ENCODE measurements around the gene SNED1. TPM values are rescaled to one million over a fixed set of nuclear protein-coding genes. Genes with fewer than 3 reads are reported as not detected.
A peak's percentile ranks its signal among the peaks of the same experiment; 100 is the strongest.

Gene SNED1
- total RNA-seq, 2 donors from 2014 or later = 0.66 to 4.5 TPM

DNA sequence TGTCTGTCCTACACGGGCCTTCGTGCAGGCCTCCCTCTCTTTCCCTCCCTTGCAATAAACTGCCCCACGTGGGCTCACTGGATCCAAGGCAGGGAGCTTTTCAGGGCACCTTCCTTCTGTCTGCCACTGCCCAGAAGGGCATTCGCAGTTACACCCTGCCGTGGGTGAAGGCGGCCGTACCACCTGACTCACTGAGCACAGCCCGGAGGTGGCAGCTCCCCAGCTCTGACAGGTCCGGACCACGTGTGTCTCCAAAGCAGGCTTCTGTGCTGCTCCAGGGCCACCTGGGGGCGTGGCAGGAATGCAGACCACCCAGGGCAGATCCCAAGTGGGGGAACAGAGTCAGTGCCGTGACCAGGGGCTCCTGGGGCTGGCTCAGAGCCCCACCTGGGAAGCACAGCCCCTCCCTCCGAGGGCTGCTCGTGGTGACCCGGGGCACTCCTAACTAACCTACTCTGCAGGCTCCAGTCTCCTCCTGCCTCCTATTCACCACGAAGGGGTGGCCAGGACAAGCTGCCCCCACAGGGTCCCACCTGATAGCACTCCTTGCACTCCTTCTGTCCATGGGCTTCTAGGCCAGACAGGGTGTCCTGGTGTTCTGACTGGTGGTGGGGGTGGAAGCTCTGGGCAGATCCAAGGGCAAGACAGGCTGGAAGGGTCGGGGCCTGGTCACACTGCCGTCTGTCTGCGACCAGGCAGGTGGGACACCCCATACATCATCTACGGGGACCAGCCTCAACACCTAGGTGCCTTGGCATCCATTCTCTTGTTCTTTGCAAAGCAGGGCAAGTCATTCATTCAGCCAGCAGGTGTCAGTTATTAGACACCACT is 9.7 kb downstream of the SNED1 start:
- Mint-ChIP-seq H3K36me3 (ENCODE audit: low read depth) (no peaks in the 10 kb centered on the region), H3K4me3 (no peak overlapping the region), H3K9me3 (peaks cover 33% of the 10 kb centered on the region), H3K4me1 (peaks cover 10% of the 10 kb centered on the region), H3K27me3 (ENCODE audit: insufficient read depth) (peaks cover 9% of the 10 kb centered on the region), H3K27ac (no peak overlapping the region)
- peaks cover 26% of the 10 kb centered on the region for H3K9me3 ChIP-seq (ENCODE audit: control insufficient read depth, low read length)
- WGBS, 2 experiments (ENCODE audit: insufficient coverage in 1 of 2, insufficient read length in 1 of 2) = 84 to 90% methylated on average over 14 to 20 of the region's 20 CpGs
- no peak overlapping the region for H3K4me3 ChIP-seq (ENCODE audit: low read length)
- H3K4me1 ChIP-seq (ENCODE audit: control insufficient read depth, insufficient read depth, low read length) = peaks cover 8% of the 10 kb centered on the region
- peak; percentile 49 for DNase-seq
- no peaks in the 10 kb centered on the region for H3K36me3 ChIP-seq (ENCODE audit: control insufficient read depth, insufficient read depth, low read length)
- TF ChIP-seq, protein P1, sequence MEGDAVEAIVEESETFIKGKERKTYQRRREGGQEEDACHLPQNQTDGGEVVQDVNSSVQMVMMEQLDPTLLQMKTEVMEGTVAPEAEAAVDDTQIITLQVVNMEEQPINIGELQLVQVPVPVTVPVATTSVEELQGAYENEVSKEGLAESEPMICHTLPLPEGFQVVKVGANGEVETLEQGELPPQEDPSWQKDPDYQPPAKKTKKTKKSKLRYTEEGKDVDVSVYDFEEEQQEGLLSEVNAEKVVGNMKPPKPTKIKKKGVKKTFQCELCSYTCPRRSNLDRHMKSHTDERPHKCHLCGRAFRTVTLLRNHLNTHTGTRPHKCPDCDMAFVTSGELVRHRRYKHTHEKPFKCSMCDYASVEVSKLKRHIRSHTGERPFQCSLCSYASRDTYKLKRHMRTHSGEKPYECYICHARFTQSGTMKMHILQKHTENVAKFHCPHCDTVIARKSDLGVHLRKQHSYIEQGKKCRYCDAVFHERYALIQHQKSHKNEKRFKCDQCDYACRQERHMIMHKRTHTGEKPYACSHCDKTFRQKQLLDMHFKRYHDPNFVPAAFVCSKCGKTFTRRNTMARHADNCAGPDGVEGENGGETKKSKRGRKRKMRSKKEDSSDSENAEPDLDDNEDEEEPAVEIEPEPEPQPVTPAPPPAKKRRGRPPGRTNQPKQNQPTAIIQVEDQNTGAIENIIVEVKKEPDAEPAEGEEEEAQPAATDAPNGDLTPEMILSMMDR (conservative IDR thresholded peaks at IDR 0.05) = no peak
- H3K27ac ChIP-seq (ENCODE audit: low read depth, low read length) = no peak overlapping the region
- no peak overlapping the region for H3K9ac ChIP-seq (ENCODE audit: extremely low read depth, low read length, poor library complexity, severe bottlenecking)
- no peaks in the 10 kb centered on the region for H3K27me3 ChIP-seq (ENCODE audit: control insufficient read depth, insufficient read depth, low read length, poor library complexity, severe bottlenecking)

DNA sequence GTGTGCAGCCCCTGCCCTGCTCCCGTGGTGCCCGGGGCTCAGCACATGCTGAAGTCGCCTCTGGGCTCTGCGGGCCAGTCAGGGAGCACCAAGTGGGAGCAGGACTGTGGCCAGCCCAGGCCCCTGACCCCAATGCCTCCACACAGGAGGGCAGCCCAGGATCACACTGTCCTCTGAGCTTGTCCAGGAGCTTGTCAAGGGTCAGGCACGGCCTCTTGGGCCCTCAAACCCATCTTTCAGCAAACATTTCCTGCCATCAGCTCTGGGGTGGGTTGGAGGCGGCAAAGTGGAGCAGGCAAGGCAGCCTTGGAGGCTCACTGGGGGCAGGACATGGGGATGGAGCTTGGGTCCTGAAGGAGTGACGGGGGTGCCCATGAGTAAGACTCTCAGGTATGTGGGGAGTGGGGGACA is 10.3 kb downstream of the SNED1 start:
- H3K4me3 ChIP-seq (ENCODE audit: low read length) = no peak overlapping the region
- H3K9me3 ChIP-seq (ENCODE audit: control insufficient read depth, low read length) = peaks cover 21% of the 10 kb centered on the region
- TF ChIP-seq, protein P1 (conservative IDR thresholded peaks at IDR 0.05) = no peak
- Mint-ChIP-seq H3K4me1 (peaks cover 10% of the 10 kb centered on the region), H3K4me3 (no peak overlapping the region), H3K27ac (no peak overlapping the region), H3K27me3 (ENCODE audit: insufficient read depth) (peaks cover 4% of the 10 kb centered on the region), H3K9me3 (peaks cover 27% of the 10 kb centered on the region), H3K36me3 (ENCODE audit: low read depth) (no peaks in the 10 kb centered on the region)
- WGBS, 2 experiments (ENCODE audit: insufficient coverage in 1 of 2, insufficient read length in 1 of 2) = 89 to 100% methylated on average over 5 to 7 of the region's 7 CpGs
- H3K27me3 ChIP-seq (ENCODE audit: control insufficient read depth, insufficient read depth, low read length, poor library complexity, severe bottlenecking) = no peaks in the 10 kb centered on the region
- H3K27ac ChIP-seq (ENCODE audit: low read depth, low read length) = no peak overlapping the region
- peaks cover 8% of the 10 kb centered on the region for H3K4me1 ChIP-seq (ENCODE audit: control insufficient read depth, insufficient read depth, low read length)
- DNase-seq = peak; percentile 52
- H3K9ac ChIP-seq (ENCODE audit: extremely low read depth, low read length, poor library complexity, severe bottlenecking) = no peak overlapping the region
- H3K36me3 ChIP-seq (ENCODE audit: control insufficient read depth, insufficient read depth, low read length) = no peaks in the 10 kb centered on the region

GRCh38 chr2:241009191-241009590 is 10.8 kb downstream of the SNED1 start:
- H3K4me1 ChIP-seq (ENCODE audit: control insufficient read depth, insufficient read depth, low read length) = peaks cover 8% of the 10 kb centered on the region
- no peak overlapping the region for H3K27ac Mint-ChIP-seq
- H3K9ac ChIP-seq (ENCODE audit: extremely low read depth, low read length, poor library complexity, severe bottlenecking) = no peak overlapping the region
- DNase-seq = no peak
- no peak overlapping the region for H3K27ac ChIP-seq (ENCODE audit: low read depth, low read length)
- peaks cover 16% of the 10 kb centered on the region for H3K9me3 ChIP-seq (ENCODE audit: control insufficient read depth, low read length)
- H3K9me3 Mint-ChIP-seq = peaks cover 22% of the 10 kb centered on the region
- no peak overlapping the region for H3K4me3 Mint-ChIP-seq
- H3K36me3 ChIP-seq (ENCODE audit: control insufficient read depth, insufficient read depth, low read length) = no peaks in the 10 kb centered on the region
- 89 to 100% methylated on average over 1 to 2 of the region's 2 CpGs for WGBS, 2 experiments (ENCODE audit: insufficient coverage in 1 of 2, insufficient read length in 1 of 2)
- no peaks in the 10 kb centered on the region for H3K27me3 ChIP-seq (ENCODE audit: control insufficient read depth, insufficient read depth, low read length, poor library complexity, severe bottlenecking)
- TF ChIP-seq, protein P1 (conservative IDR thresholded peaks at IDR 0.05) = no peak
- peaks cover 10% of the 10 kb centered on the region for H3K4me1 Mint-ChIP-seq
- H3K36me3 Mint-ChIP-seq (ENCODE audit: low read depth) = no peaks in the 10 kb centered on the region
- no peak overlapping the region for H3K4me3 ChIP-seq (ENCODE audit: low read length)
- H3K27me3 Mint-ChIP-seq (ENCODE audit: insufficient read depth) = peaks cover 2% of the 10 kb centered on the region
